ENCODE measurements around the gene GYPC.
"Not testable (repeated sequence)": the region's sequence is repeated elsewhere in the genome, so short reads cannot be mapped to it uniquely, and the experiment has no call there.

Gene GYPC

GRCh38 chr2:126639276-126639675, 16.7 kb upstream of the GYPC start:
- Histone ChIP-seq H3K4me1 (ENCODE audit: insufficient read depth, low read length) (peaks cover 8% of the 10 kb centered on the region), H3K9me3 (ENCODE audit: insufficient read depth, low read depth, low read length) (no peaks in the 10 kb centered on the region), H3K36me3 (ENCODE audit: insufficient read depth, low read length) (no peaks in the 10 kb centered on the region), H3K9ac (ENCODE audit: low read depth, low read length) (no peak overlapping the region), H3K4me3 (ENCODE audit: low read length) (no peak overlapping the region), H3K27me3 (ENCODE audit: insufficient read depth, low read length) (no peaks in the 10 kb centered on the region), H3K27ac (ENCODE audit: low read depth, low read length) (no peak overlapping the region)
- WGBS, result 88% methylated on average over 3 of the region's 3 CpGs

- not testable (repeated sequence) for H3K36me3 ChIP-seq (ENCODE audit: insufficient read depth, low read length); H3K4me3 ChIP-seq (ENCODE audit: low read length); H3K9me3 ChIP-seq (ENCODE audit: insufficient read depth, low read depth, low read length); H3K4me1 ChIP-seq (ENCODE audit: insufficient read depth, low read length); H3K27ac ChIP-seq (ENCODE audit: low read depth, low read length); H3K9ac ChIP-seq (ENCODE audit: low read depth, low read length); H3K27me3 ChIP-seq (ENCODE audit: insufficient read depth, low read length)
- 97% methylated on average over 8 of the region's 9 CpGs for WGBS
Observed at GRCh38 chr2:126641294-126641693, 14.7 kb upstream of the GYPC start.

GRCh38 chr2:126642031-126642430, 13.9 kb upstream of the GYPC start:
- H3K9me3 ChIP-seq (ENCODE audit: insufficient read depth, low read depth, low read length), result no peaks in the 10 kb centered on the region
- H3K4me1 ChIP-seq (ENCODE audit: insufficient read depth, low read length), result peaks cover 8% of the 10 kb centered on the region
- 88% methylated on average over 4 of the region's 4 CpGs for WGBS
- H3K27ac ChIP-seq (ENCODE audit: low read depth, low read length), result no peak overlapping the region
- no peaks in the 10 kb centered on the region for H3K36me3 ChIP-seq (ENCODE audit: insufficient read depth, low read length)
- H3K9ac ChIP-seq (ENCODE audit: low read depth, low read length), result no peak overlapping the region
- no peak overlapping the region for H3K4me3 ChIP-seq (ENCODE audit: low read length)
- no peaks in the 10 kb centered on the region for H3K27me3 ChIP-seq (ENCODE audit: insufficient read depth, low read length)

GRCh38 chr2:126643431-126643830, 12.5 kb upstream of the GYPC start:
- WGBS, result 65% methylated on average over 6 of the region's 6 CpGs
- Histone ChIP-seq H3K9ac (ENCODE audit: low read depth, low read length) (no peak overlapping the region), H3K27me3 (ENCODE audit: insufficient read depth, low read length) (no peaks in the 10 kb centered on the region), H3K4me3 (ENCODE audit: low read length) (no peak overlapping the region), H3K36me3 (ENCODE audit: insufficient read depth, low read length) (no peaks in the 10 kb centered on the region), H3K27ac (ENCODE audit: low read depth, low read length) (no peak overlapping the region), H3K9me3 (ENCODE audit: insufficient read depth, low read depth, low read length) (no peaks in the 10 kb centered on the region), H3K4me1 (ENCODE audit: insufficient read depth, low read length) (peaks cover 8% of the 10 kb centered on the region)

DNA sequence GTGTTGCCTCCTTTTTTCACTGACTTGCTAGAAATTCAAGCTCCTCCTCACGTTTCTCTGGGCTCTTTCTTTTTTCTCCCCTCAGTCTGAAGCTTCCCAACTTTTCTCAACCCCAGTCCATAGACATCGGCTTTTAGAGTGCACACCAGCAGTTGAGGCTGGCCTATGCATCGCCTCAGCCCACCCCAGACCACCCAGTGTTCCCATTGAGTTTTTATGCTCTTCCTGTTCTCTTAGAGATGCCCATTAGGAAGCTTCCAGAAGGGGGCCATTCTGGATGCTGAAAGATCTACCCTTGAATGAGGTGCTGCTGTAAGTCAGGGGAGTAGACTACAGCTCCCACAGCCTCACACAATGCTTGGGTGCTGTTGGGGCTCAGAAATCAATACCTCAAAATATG, 12.0 kb upstream of the GYPC start:
- H3K27ac ChIP-seq (ENCODE audit: low read depth, low read length), result no peak overlapping the region
- 77% methylated on average over 3 of the region's 3 CpGs for WGBS
- peaks cover 8% of the 10 kb centered on the region for H3K4me1 ChIP-seq (ENCODE audit: insufficient read depth, low read length)
- no peaks in the 10 kb centered on the region for H3K9me3 ChIP-seq (ENCODE audit: insufficient read depth, low read depth, low read length)
- no peaks in the 10 kb centered on the region for H3K36me3 ChIP-seq (ENCODE audit: insufficient read depth, low read length)
- no peak overlapping the region for H3K9ac ChIP-seq (ENCODE audit: low read depth, low read length)
- no peak overlapping the region for H3K4me3 ChIP-seq (ENCODE audit: low read length)
- H3K27me3 ChIP-seq (ENCODE audit: insufficient read depth, low read length), result no peaks in the 10 kb centered on the region

DNA sequence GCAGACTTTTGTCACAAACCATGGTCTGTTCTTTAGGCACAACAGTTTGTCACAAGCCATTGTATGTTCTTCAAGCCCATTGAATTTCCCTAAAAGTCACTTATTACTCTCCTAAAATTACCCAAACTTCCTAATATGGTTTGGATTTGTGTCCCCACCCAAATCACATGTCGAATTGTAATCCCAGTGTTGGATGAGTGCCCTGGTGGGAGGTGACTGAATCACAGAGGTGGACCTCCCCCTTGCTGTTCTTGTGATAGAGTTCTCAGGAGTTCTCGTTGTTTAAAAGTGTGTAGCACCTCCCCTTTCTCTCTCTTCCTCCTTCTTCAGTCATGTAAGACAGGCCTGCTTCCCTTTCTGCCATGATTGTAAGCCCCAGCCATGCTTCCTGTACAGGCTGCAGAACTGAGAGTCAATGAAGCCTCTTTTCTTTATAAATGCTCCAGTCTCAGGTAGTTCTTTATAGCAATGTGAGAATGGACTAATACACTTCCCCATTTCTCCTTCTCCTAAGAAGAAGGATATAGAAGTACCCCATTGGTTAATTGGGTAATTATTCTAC, 11.2 kb upstream of the GYPC start:
- Histone ChIP-seq H3K9me3 (ENCODE audit: insufficient read depth, low read depth, low read length) (no peaks in the 10 kb centered on the region), H3K36me3 (ENCODE audit: insufficient read depth, low read length) (no peaks in the 10 kb centered on the region), H3K4me3 (ENCODE audit: low read length) (no peak overlapping the region), H3K4me1 (ENCODE audit: insufficient read depth, low read length) (peaks cover 8% of the 10 kb centered on the region), H3K27ac (ENCODE audit: low read depth, low read length) (no peak overlapping the region), H3K27me3 (ENCODE audit: insufficient read depth, low read length) (no peaks in the 10 kb centered on the region), H3K9ac (ENCODE audit: low read depth, low read length) (no peak overlapping the region)
- 100% methylated on average over 2 of the region's 2 CpGs for WGBS

DNA sequence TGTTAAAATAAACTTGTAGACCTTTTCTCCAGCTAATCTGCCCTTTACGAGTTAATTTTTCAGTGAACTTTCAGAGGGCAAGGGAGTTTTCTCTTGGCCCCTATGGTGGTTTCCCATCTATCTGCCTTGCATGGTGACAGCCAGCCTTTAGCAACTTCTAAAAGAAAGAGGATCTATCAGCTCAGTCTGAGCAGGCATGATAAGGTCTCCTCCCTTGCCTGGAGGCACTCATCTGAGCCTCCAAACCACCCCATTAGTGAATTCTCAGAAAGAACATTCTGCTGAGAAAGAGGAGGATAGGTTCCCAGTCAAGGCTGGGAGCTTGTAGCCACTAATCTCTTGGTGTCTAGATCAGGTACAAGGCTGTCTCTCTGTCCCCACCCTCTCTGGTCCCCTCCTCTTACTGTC, 10.7 kb upstream of the GYPC start:
- Histone ChIP-seq H3K27me3 (ENCODE audit: insufficient read depth, low read length) (no peaks in the 10 kb centered on the region), H3K36me3 (ENCODE audit: insufficient read depth, low read length) (no peaks in the 10 kb centered on the region), H3K9me3 (ENCODE audit: insufficient read depth, low read depth, low read length) (no peaks in the 10 kb centered on the region), H3K9ac (ENCODE audit: low read depth, low read length) (no peak overlapping the region), H3K27ac (ENCODE audit: low read depth, low read length) (no peak overlapping the region), H3K4me1 (ENCODE audit: insufficient read depth, low read length) (peaks cover 8% of the 10 kb centered on the region), H3K4me3 (ENCODE audit: low read length) (no peak overlapping the region)
- 100% methylated on average over 1 of the region's 1 CpG for WGBS

DNA sequence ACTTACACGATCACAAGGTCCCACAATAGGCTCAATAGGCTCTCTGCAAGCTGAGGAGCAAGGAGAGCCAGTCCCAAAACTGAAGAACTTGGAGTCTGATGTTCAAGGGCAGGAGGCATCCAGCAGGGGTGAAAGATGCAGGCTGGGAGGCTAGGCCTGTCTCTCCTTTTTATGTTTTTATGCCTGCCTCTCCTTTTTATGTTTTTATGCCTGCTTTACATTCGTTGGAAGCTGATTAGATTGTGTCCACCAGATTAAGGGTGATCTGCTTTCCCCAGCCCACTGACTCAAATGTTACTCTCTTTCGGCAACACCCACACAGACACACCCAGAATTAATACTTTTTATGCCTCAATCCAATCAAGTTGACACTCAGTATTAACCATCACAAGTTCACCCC, 9.9 kb upstream of the GYPC start:
- peaks cover 8% of the 10 kb centered on the region for H3K4me1 ChIP-seq (ENCODE audit: insufficient read depth, low read length)
- H3K27ac ChIP-seq (ENCODE audit: low read depth, low read length), result no peak overlapping the region
- no peaks in the 10 kb centered on the region for H3K36me3 ChIP-seq (ENCODE audit: insufficient read depth, low read length)
- no peak overlapping the region for H3K4me3 ChIP-seq (ENCODE audit: low read length)
- H3K9me3 ChIP-seq (ENCODE audit: insufficient read depth, low read depth, low read length), result no peaks in the 10 kb centered on the region
- 94% methylated on average over 3 of the region's 3 CpGs for WGBS
- no peak overlapping the region for H3K9ac ChIP-seq (ENCODE audit: low read depth, low read length)
- H3K27me3 ChIP-seq (ENCODE audit: insufficient read depth, low read length), result no peaks in the 10 kb centered on the region

DNA sequence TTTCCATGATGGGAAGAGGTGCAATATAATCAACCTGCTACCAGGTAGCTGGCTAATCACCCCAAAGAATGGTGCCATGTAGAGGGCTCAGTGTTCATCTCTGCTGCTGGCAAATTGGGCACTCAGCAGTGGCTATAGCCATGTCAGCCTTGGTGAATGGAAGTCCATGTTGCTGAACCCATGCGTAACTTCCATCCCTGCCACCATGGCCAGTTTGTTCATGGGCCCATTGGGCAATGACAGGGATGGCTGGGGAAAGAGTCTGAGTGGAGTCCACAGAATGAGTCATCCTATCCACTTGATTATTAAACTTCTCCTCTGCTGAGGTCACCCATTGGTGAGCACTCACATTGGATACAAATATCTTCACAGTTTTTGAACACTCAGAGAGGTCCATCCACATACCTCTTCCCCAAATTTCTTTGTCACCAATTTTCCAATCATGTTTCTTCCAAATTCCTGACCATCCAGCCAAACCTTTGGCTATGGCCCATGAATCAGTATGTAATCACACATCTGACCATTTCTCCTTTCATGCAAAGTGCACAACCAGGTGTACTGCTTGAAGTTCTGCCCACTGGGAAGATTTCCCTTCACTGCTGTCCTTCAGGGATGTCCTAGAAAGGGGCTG, 8.1 kb upstream of the GYPC start:
- 94% methylated on average over 1 of the region's 1 CpG for WGBS
- not testable (repeated sequence) for H3K4me1 ChIP-seq (ENCODE audit: insufficient read depth, low read length); H3K27ac ChIP-seq (ENCODE audit: low read depth, low read length); H3K9me3 ChIP-seq (ENCODE audit: insufficient read depth, low read depth, low read length); H3K4me3 ChIP-seq (ENCODE audit: low read length); H3K36me3 ChIP-seq (ENCODE audit: insufficient read depth, low read length); H3K9ac ChIP-seq (ENCODE audit: low read depth, low read length); H3K27me3 ChIP-seq (ENCODE audit: insufficient read depth, low read length)

DNA sequence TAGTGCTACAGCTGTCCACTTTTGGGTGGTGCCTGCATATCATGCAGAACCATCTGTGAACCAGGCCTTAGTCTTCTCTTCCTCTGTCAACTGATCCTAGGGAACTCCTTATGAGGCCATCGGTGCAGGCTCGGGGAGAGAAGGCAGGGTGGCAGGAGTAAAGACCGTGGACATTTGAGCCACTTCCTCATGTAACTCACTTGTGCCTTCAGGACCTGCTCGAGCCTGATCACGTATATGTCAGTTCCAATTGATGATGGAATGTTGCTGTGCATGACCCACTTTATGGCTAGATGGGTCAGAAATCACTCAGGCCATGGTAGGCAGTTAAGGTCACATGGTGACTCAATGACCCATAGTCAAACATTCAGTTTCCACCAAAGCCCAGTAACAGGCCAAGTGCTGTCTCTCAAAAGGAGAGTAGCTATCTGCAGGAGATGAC, 7.6 kb upstream of the GYPC start:
- WGBS, result 93% methylated on average over 5 of the region's 5 CpGs
- H3K4me3 ChIP-seq (ENCODE audit: low read length); H3K9me3 ChIP-seq (ENCODE audit: insufficient read depth, low read depth, low read length): not testable (repeated sequence)

DNA sequence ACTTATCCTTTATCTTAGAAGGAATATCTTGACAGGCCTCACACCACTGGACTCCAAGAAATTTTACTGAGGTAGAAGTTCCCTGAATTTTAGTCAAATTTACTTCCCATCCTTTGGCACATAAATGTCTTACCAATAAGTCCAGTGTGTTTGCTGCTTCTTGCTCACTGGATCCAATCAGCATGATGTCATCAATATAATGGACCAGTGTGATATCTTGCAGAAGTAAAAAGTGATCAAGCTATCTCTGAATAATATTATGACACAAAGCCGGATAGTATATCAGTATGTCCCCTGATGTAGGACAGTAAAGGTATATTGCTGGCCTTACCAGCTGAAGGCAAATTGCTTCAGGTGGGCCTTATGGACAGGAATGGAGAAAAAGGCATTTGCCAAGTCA, 6.9 kb upstream of the GYPC start:
- Histone ChIP-seq H3K4me3 (ENCODE audit: low read length) (no peak overlapping the region), H3K27ac (ENCODE audit: low read depth, low read length) (no peak overlapping the region), H3K4me1 (ENCODE audit: insufficient read depth, low read length) (no peaks in the 10 kb centered on the region), H3K9ac (ENCODE audit: low read depth, low read length) (no peak overlapping the region), H3K9me3 (ENCODE audit: insufficient read depth, low read depth, low read length) (no peaks in the 10 kb centered on the region), H3K27me3 (ENCODE audit: insufficient read depth, low read length) (no peaks in the 10 kb centered on the region), H3K36me3 (ENCODE audit: insufficient read depth, low read length) (no peaks in the 10 kb centered on the region)
- WGBS, result 98% methylated on average over 1 of the region's 1 CpG

More for the DNA sequence above, 7.6 kb upstream of the GYPC start:
- not testable (repeated sequence) for H3K9ac ChIP-seq (ENCODE audit: low read depth, low read length); H3K27me3 ChIP-seq (ENCODE audit: insufficient read depth, low read length); H3K4me1 ChIP-seq (ENCODE audit: insufficient read depth, low read length); H3K36me3 ChIP-seq (ENCODE audit: insufficient read depth, low read length); H3K27ac ChIP-seq (ENCODE audit: low read depth, low read length)

DNA sequence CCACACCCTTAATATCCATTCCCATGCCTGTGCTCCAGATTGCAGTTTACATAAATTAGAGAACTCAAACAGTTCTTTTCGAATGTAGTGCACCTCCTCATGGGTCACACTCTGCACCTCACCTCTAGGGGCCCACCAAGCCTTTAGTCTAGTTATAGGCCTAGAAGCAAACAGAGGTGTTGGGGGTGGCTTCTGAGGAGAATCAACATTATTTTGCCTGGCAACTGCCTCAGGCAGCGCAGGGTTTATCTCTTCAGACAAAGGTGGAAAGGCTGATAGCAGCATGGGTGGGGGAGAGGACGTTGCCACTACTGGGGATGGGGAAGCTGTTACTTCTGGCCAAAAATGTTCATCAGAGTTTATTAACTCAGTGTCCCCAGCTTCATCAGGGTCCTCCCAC, 5.0 kb upstream of the GYPC start:
- no peaks in the 10 kb centered on the region for H3K36me3 ChIP-seq (ENCODE audit: insufficient read depth, low read length)
- H3K9me3 ChIP-seq (ENCODE audit: insufficient read depth, low read depth, low read length), result no peaks in the 10 kb centered on the region
- no peak overlapping the region for H3K4me3 ChIP-seq (ENCODE audit: low read length)
- peaks cover 7% of the 10 kb centered on the region for H3K4me1 ChIP-seq (ENCODE audit: insufficient read depth, low read length)
- H3K27ac ChIP-seq (ENCODE audit: low read depth, low read length), result no peak overlapping the region
- WGBS, result 91% methylated on average over 3 of the region's 3 CpGs
- no peak overlapping the region for H3K9ac ChIP-seq (ENCODE audit: low read depth, low read length)
- H3K27me3 ChIP-seq (ENCODE audit: insufficient read depth, low read length), result peaks cover 13% of the 10 kb centered on the region
